Amygdala (tissue), 56 donors: ENCODE results near the gene HSPA8.

Source experiments
- DNase-seq, 56 donors: peaks; one replicate each; lab custom pipeline; 2025; lab: John Stamatoyannopoulos, UW

HSPA8 gene

DNA sequence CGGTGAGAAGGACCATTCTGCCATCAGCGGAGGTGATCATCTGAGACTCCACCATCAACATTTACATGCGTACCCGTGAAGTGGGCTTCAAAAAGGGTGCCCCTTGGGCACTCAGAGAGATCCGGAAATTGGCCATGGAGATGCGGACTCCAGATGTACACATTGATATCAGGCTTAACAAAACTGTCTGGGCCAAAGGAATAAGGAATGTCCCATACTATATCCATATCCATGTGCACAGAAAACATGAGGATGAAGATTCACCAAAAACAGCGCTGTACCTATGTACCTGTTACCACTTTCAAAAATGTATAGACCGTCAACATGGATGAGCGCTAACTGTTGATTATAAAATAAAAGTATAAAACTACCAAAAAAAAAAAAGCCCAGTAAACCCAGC lies 10.8 kb downstream of the HSPA8 start:
- no peak for DNase-seq

DNA sequence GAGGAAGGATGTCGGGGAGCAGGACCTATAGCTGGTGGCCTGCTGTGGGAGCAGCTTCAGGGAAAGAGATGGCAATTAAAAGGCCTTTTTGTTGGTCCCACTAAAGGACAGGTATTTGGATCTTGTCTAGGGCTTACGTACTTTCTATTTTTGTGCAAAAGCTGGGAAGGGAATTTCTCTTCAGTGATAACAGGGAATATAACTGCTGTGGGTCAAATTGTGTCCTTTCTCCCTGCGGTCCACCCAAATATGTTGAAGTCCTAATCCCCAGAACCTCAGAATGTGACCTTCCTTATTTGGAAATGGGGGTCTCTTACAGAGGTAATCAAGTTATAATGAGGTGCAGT lies 14.0 kb downstream of the HSPA8 start:
- DNase-seq, result no peak

DNA sequence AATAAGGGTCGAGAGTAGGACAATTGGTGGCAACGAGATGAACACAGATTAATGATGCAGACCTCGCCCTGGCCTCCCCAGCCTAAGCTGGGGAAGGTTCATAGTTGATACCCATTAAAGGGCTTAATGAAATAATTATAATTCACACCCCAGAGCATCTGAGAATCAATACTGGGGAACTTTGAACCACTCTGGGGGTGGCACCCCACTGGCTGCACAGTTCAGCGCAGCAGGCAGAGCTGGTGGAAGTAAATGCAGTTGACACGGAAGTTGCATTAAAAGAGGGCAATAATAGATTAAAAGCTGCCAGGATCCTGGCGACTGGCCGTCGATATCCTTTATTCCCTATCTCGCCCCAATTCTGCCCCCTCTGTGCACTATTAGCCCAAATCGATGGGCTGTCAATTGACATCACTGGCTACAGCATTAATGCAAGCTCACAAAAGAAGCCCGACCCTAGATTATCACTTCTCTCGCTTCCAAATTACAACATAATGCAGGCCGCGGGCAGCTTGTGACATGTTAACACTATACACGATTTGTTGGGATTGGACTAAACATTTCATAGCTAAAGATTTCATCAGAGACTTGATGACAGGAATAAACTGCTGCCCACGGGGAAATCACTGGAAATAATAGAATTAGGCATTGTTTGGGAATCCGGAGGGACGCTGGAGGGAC lies 14.5 kb downstream of the HSPA8 start:
- DNase-seq, result no peak

DNA sequence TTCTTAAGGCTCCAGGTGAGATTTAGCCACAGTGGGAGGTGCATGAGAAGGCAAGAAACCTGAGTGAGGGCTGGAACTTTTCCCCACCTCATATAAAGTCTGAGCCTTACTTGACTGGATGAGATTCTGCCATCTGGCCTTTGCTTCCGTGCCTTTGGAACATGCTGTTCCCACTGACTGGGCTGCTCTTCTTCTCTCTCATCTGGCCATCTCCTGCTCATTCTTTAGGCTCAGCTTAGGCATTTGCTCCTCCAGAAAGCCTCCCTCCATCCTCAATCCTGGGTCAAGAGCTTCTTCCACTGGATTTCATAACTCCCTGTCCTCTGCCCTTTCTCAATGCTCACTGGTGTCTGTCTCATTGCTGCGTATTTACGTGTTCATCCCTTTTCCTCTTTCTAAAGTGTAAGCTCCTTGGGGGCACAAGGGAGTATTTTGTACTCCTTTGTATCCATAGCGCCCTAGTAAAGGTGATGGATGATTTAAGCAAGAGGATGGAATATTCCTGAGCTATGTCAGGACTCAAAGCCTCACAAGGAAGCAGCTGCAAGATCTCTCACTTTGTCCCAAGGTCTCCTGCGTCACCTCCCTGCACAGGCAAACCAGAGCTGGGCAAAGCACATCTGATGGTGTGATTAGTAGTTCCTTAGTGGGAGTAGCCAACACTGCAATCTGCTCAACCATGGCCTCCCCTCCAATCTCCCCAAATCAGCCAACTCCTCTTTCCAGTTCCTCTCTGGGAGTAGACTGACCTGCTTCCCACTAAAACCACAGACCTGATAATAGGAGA lies 15.3 kb downstream of the HSPA8 start:
- no peak for DNase-seq

DNA sequence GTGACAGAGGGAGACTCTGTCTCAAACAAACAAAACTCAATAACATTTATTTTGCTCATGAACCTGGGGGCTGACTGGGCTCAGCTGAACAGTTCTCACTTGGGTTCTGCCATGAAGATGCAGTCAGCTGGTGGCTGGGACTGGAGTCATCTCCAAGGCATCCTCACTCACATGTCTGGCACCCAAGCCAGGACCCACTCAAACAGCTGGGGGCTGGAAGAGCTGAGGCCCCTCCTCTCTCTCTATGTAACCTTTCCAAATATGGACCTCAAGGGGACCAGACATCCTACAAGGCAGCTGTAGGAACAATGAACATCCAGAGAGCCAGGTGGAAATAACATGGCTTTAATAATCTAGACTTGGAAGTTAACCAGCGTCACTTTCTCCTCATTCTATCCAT lies 16.8 kb downstream of the HSPA8 start:
- DNase-seq, result no peak

DNA sequence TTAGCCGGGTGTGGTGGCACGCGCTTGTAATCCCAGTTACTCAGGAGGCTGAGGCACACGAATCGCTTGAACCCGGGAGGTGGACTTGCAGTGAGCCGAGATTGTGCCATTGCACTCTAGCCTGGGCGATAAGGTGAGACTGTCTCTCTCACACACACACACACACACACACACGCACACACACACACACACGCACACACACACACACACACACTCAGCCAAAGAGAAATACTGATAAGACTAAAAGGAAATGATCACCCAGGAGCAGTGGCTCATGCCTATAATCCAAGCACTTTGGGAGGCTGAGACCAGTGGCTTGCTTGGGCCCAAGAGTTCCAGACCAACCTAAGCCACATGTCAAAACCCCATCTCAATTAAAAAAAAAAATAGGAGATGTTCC lies 20.8 kb downstream of the HSPA8 start:
- DNase-seq, result no peak

DNA sequence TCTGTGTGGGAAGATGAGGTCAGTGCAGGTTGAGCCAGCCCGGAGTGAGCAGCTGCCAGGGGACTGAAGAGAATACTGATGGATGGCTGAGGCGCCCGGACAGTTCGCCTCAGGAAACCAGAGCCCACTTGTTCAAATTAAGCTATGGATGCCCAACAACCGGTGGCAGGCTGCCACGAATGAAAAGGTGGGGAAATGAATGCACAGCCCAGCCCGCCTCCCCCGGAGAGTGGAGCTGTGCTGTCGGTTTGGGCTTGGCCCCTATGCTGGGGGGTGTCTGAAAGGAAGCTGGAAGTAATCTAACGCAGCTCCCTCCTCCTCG lies 21.9 kb downstream of the HSPA8 start:
- no peak for DNase-seq

DNA sequence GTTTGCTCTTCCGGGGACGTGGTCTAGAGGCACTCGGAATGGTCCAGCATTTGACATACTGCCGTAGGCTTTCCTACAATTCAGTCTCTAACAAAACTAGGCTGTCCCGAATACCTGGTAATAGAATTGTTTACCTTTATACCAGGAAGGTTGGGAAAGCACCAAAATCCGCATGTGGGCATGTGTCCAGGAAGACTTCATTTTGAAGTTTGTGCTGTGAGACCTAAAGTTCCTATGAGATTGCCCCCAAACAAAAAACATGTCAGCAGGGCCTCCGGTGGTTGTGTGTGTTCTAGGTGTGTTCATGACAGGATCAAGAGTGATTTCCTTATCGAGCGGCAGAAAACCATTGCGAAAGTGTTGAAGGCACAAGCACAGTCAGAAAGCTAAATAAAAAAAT lies 26.1 kb downstream of the HSPA8 start:
- no peak for DNase-seq

DNA sequence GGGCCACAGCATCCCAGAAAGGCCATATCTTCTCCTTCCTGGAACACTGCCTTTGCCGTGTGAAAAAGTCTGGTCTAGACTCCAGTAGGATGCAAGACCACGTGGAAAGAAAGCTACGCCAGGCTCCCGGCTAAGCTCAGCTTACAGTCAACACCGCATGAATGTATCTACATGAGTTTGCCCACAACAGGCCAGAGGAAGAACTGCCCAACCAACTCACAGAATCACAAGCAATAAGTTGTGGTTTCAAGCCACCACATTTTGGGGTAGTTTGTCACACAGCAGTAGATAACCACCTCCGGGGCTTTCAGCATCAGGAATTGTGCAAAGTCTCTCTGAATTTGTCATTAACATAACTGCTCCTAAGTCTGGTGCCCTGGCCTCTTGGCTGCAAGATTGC lies 27.3 kb downstream of the HSPA8 start:
- DNase-seq, result no peak

DNA sequence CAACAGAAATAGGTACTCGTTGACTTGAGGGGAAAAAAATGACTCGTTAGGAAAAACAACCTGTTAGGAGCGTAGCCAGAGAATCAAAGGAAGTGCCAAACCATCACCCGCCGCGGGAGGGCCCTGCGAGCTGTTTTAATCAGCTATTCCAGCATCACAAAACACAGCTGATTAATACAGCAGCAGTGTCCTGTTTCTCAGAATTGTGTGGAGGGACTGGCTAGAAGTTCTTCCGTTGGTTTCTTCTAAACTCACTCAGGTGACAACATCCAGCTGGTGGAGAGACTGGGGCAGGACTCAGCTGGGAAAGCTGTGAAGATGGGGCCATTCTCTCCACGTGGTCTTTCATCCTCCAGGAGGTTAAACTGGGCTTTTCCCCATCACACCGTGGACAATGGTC lies 28.0 kb downstream of the HSPA8 start:
- DNase-seq, result no peak

DNA sequence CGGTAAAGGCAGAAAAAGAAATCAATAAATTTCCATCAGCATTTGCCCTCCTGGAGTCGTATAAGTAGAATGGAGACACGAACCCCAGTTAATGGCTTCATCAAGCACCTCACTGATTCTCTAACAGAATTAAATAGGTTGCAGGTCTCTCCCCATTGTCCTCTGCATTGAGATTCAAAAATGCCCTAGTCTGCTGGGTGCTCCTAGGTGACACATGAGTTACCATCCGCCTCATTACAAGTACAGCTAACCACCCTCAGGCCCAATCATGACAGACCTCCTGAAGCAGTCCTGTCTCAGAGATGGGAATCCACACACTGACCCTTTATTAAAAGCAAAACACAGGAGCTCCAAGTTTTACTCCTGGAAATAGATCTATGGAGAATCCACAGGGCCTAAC lies 31.4 kb downstream of the HSPA8 start:
- no peak for DNase-seq

DNA sequence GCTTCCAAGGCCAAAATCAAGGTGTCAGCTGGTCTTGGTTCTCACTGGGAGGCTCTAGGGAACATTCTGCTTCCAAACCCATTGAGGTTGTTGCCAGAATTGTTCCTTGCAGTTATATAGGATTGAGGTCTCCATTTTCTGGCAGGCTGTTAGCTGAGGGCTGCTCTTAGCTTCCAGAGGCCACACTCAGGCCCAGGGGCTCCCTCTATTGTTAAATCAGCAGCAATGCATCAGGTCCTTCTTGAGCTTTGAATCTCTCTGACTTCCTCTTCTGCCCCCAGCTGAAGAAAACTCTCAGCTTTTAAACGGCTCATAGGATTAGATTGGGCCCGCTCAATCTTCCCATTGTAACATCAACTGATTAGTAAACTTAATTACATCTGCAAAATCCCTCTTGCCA lies 41.0 kb downstream of the HSPA8 start:
- DNase-seq, result peak in 1 of 56 donors; percentile 3

DNA sequence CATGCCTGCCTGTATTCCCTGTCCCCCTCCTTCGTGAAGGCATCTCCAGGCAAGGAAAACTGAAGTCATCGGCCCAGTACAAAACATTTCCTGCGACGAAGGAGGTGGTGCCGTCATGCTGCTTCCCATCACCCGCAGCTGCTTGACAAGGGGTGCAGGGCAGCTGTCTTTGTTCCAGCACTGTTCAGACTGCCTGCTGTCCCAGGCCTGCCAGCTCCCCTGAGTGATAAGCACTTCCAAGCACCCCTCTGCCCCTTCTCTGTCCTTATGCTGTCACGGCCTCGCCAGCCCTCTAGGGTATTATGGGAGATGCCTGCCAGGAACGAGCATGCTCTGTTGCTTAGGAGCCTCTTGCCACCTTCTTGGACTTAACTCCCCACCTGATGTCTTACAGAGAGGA lies 43.2 kb downstream of the HSPA8 start:
- DNase-seq, result no peak

DNA sequence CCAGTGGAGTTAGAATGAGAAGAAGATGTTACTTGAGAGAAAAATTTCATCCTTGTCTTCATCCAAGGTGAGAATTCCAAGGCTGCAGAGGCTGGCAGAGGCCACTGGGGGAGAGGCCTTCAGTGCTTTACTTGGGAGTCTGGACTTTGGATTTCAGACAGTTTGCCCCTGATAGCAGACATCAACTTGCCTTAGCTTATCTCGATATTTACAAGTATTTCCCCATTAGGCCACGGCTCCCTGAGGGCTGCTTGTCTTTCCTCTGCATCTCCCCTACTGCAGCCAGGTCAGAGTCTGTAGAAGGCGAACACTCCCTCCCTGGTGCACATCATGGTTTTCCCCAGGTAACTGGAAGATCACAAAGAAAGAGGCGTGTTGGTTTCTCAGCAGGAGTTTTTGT lies 50.4 kb downstream of the HSPA8 start:
- no peak for DNase-seq
